Astrocyte (in vitro differentiated cells and primary cell): Measurements from ENCODE around the gene TOP2B. TPM values are rescaled to one million over a fixed set of nuclear protein-coding genes. Genes with fewer than 3 reads are reported as not detected.

Experiments used
- DNase-seq: peaks from one replicate; pipeline ENCODE4 v3.0.0-alpha.2; 2010; ENCODE audit warnings: low read depth
- FAIRE-seq: peaks from 2 replicates; lab custom pipeline; 2011; peaks lifted over from hg19 to GRCh38; lab: Jason Lieb, UNC
- H2AFZ ChIP-seq: 2 replicates; pipeline ENCODE4 v1.6.0; 2012; ENCODE audit warnings: low read depth, low read length, inconsistent platforms
- H3K27ac ChIP-seq: 2 replicates; pipeline ENCODE4 v1.5.1; 2011; ENCODE audit warnings: low read depth, low read length, inconsistent platforms
- H3K27me3 ChIP-seq: 2 replicates; pipeline ENCODE4 v1.6.0; 2011; ENCODE audit warnings: low read length, inconsistent platforms; ENCODE audit not compliant: insufficient read depth
- H3K36me3 ChIP-seq: 2 replicates; pipeline ENCODE4 v1.5.1; 2011; ENCODE audit warnings: low read length, inconsistent platforms; ENCODE audit not compliant: insufficient read depth
- H3K4me1 ChIP-seq: 2 replicates; pipeline ENCODE4 v1.5.1; 2011; ENCODE audit warnings: low read length, inconsistent platforms; ENCODE audit not compliant: insufficient read depth
- H3K4me2 ChIP-seq: 2 replicates; pipeline ENCODE4 v1.6.0; 2012; ENCODE audit warnings: low read length, inconsistent platforms
- H3K4me3 ChIP-seq: 2 replicates; pipeline ENCODE4 v1.5.1; 2011; ENCODE audit warnings: low read depth, mild to moderate bottlenecking, low read length, inconsistent platforms; ENCODE audit not compliant: insufficient read depth
- H3K79me2 ChIP-seq: 2 replicates; pipeline ENCODE4 v1.6.0; 2012; ENCODE audit warnings: mild to moderate bottlenecking, low read length, inconsistent platforms; ENCODE audit not compliant: insufficient read depth
- H3K9ac ChIP-seq: 2 replicates; pipeline ENCODE4 v1.6.0; 2012; ENCODE audit warnings: mild to moderate bottlenecking, low read length, inconsistent platforms
- H3K9me3 ChIP-seq: 2 replicates; pipeline ENCODE4 v1.5.1; 2012; ENCODE audit warnings: low read depth, mild to moderate bottlenecking, low read length, inconsistent platforms; ENCODE audit not compliant: insufficient read depth
- H4K20me1 ChIP-seq: 2 replicates; pipeline ENCODE4 v1.6.0; 2012; ENCODE audit warnings: low read length, inconsistent platforms; ENCODE audit not compliant: insufficient read depth
- H3K27ac Mint-ChIP-seq: one replicate; pipeline ENCODE4 v1.8.0; 2021; ENCODE audit warnings: mild to moderate bottlenecking, mixed read lengths; ENCODE audit not compliant: unreplicated experiment
- H3K27me3 Mint-ChIP-seq: one replicate; pipeline ENCODE4 v1.8.0; 2021; ENCODE audit warnings: low read depth, mixed read lengths; ENCODE audit not compliant: unreplicated experiment
- H3K36me3 Mint-ChIP-seq: one replicate; pipeline ENCODE4 v1.8.0; 2021; ENCODE audit warnings: low read depth, mixed read lengths; ENCODE audit not compliant: unreplicated experiment
- H3K4me1 Mint-ChIP-seq: one replicate; pipeline ENCODE4 v1.8.0; 2021; ENCODE audit warnings: low read depth, mixed read lengths; ENCODE audit not compliant: unreplicated experiment
- H3K4me3 Mint-ChIP-seq: one replicate; pipeline ENCODE4 v1.8.0; 2021; ENCODE audit warnings: mild to moderate bottlenecking, moderate library complexity, mixed read lengths; ENCODE audit not compliant: unreplicated experiment
- H3K9me3 Mint-ChIP-seq: one replicate; pipeline ENCODE4 v1.8.0; 2021; ENCODE audit warnings: mild to moderate bottlenecking, mixed read lengths; ENCODE audit not compliant: unreplicated experiment
- EZH2 ChIP-seq: IDR thresholded peaks from 2 replicates; pipeline ENCODE4 v1.6.1; 2012; ENCODE audit warnings: mild to moderate bottlenecking, low read length, inconsistent platforms; ENCODE audit not compliant: insufficient read depth
- total RNA-seq: library from RNA; stranded (reverse); gene quantifications from 2 replicates; pipeline ENCODE4 v1.2.1, GENCODE V29; 2021
- TF ChIP-seq, protein P1 (sequence below): IDR thresholded peaks from 2 replicates; pipeline ENCODE4 v1.5.1; 2011; ENCODE audit warnings: low read depth, mild to moderate bottlenecking, inconsistent platforms, low read length, moderate library complexity; ENCODE audit not compliant: insufficient read depth

Gene TOP2B
- total RNA-seq, 1 donor from 2014 or later: 91.4 TPM

DNA sequence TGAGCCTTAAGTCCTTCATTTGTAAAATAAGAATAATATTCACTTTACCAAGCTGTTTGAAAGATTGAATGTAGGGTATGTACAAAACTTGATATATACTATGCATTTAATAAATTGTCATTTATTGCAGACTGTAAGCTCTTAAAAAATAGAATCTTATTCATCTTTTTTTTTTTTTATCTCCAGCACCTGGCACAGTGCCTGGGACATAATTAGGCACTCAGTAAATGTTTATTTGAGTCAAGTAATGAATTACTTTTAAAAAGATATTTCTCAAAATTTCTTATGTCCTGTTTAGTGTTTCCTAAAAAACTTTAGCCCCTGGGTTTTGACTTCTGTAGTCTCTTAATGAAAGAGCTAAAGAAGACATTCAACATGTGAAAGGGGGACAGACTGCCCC is 71.7 kb downstream of the TOP2B start:
- H3K9me3 ChIP-seq: no peaks in the 10 kb centered on the region
- no peaks in the 10 kb centered on the region for H3K27me3 ChIP-seq
- FAIRE-seq (no peak), DNase-seq (no peak)
- no peaks in the 10 kb centered on the region for H3K79me2 ChIP-seq
- H2AFZ ChIP-seq: no peak overlapping the region
- no peak for TF ChIP-seq EZH2
- TF ChIP-seq, protein P1, sequence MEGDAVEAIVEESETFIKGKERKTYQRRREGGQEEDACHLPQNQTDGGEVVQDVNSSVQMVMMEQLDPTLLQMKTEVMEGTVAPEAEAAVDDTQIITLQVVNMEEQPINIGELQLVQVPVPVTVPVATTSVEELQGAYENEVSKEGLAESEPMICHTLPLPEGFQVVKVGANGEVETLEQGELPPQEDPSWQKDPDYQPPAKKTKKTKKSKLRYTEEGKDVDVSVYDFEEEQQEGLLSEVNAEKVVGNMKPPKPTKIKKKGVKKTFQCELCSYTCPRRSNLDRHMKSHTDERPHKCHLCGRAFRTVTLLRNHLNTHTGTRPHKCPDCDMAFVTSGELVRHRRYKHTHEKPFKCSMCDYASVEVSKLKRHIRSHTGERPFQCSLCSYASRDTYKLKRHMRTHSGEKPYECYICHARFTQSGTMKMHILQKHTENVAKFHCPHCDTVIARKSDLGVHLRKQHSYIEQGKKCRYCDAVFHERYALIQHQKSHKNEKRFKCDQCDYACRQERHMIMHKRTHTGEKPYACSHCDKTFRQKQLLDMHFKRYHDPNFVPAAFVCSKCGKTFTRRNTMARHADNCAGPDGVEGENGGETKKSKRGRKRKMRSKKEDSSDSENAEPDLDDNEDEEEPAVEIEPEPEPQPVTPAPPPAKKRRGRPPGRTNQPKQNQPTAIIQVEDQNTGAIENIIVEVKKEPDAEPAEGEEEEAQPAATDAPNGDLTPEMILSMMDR: no peak
- Mint-ChIP-seq H3K27ac (no peak overlapping the region), H3K4me3 (no peak overlapping the region), H3K27me3 (no peaks in the 10 kb centered on the region), H3K9me3 (peaks cover 1% of the 10 kb centered on the region), H3K36me3 (peaks cover 2% of the 10 kb centered on the region), H3K4me1 (peaks cover 18% of the 10 kb centered on the region)
- peak overlapping the region; percentile 67 for H3K9ac ChIP-seq
- peak overlapping the region; percentile 55 for H3K4me2 ChIP-seq
- H3K36me3 ChIP-seq: peaks cover 25% of the 10 kb centered on the region
- peak overlapping the region; percentile 79 for H3K27ac ChIP-seq
- H3K4me3 ChIP-seq: no peak overlapping the region
- no peaks in the 10 kb centered on the region for H4K20me1 ChIP-seq
- H3K4me1 ChIP-seq: peaks cover 23% of the 10 kb centered on the region

DNA sequence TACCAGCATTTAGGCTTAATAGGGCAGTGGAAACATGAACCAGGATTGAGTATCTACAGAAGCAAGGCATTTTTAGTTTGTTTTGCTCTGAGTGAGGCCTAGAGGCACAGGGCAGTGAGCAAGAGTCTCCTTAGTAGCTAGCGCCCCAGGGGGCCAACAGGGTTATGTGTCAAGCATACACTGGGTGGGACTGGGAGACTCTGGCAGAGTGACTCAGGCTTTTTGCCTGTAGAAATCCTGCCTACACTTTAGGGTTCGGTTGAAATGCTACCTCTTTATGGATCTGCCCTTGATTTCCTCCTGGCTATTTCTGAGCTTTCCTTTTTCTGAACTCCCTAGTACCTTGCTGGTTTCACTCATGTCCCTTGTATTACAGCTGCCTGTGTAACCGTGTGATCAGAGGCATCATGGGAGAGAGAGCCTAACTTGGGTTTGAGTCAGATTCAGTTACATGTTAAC is 72.2 kb downstream of the TOP2B start:
- H3K27me3 ChIP-seq: no peaks in the 10 kb centered on the region
- Mint-ChIP-seq H3K9me3 (peaks cover 3% of the 10 kb centered on the region), H3K27me3 (no peaks in the 10 kb centered on the region), H3K27ac (peak overlapping the region; percentile 8), H3K4me3 (no peak overlapping the region), H3K36me3 (no peaks in the 10 kb centered on the region), H3K4me1 (peaks cover 19% of the 10 kb centered on the region)
- no peak for TF ChIP-seq EZH2
- TF ChIP-seq, protein P1: peak; percentile 35
- peak; percentile 26 for FAIRE-seq
- no peaks in the 10 kb centered on the region for H3K79me2 ChIP-seq
- peak; percentile 75 for DNase-seq
- peak overlapping the region; percentile 55 for H3K4me2 ChIP-seq
- H3K9ac ChIP-seq: peak overlapping the region; percentile 67
- H3K4me3 ChIP-seq: no peak overlapping the region
- peaks cover 23% of the 10 kb centered on the region for H3K4me1 ChIP-seq
- H3K36me3 ChIP-seq: peaks cover 20% of the 10 kb centered on the region
- H3K9me3 ChIP-seq: no peaks in the 10 kb centered on the region
- H4K20me1 ChIP-seq: no peaks in the 10 kb centered on the region
- no peak overlapping the region for H2AFZ ChIP-seq
- H3K27ac ChIP-seq: peak overlapping the region; percentile 79

DNA sequence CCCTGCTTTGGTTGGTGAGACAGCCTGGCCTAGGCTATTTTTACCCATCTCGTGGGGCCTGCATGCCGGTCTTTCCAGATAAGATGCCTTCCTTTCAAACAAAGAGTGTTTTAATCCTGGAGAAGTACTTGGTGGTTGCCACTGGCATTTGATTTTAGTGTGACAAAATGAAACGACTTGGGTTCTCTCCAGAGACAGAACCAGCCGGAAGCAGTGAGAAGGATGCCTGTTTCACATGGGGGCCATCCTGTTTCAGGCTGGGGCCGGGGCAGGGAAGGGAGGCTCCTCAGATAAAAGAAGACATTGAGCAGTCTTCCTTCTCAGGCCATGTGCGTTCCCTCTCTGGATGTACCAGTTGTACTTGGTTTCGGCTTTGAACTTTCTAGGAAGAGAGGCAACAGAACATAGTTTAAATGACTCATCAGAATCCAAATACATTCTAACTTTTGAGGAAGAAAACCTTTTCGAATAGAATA is 74.9 kb downstream of the TOP2B start:
- H3K4me2 ChIP-seq: no peak overlapping the region
- no peaks in the 10 kb centered on the region for H3K79me2 ChIP-seq
- DNase-seq (no peak), FAIRE-seq (no peak)
- H3K27me3 ChIP-seq: no peaks in the 10 kb centered on the region
- no peaks in the 10 kb centered on the region for H4K20me1 ChIP-seq
- peaks cover 3% of the 10 kb centered on the region for H3K36me3 ChIP-seq
- TF ChIP-seq, protein P1: no peak
- TF ChIP-seq EZH2: no peak
- Mint-ChIP-seq H3K36me3 (no peaks in the 10 kb centered on the region), H3K9me3 (peaks cover 3% of the 10 kb centered on the region), H3K27me3 (no peaks in the 10 kb centered on the region), H3K27ac (no peak overlapping the region), H3K4me1 (peaks cover 25% of the 10 kb centered on the region), H3K4me3 (no peak overlapping the region)
- H2AFZ ChIP-seq: no peak overlapping the region
- no peaks in the 10 kb centered on the region for H3K9me3 ChIP-seq
- no peak overlapping the region for H3K4me3 ChIP-seq
- peaks cover 33% of the 10 kb centered on the region for H3K4me1 ChIP-seq
- no peak overlapping the region for H3K27ac ChIP-seq
- no peak overlapping the region for H3K9ac ChIP-seq
